ENCODE results near the gene GPC6. TPM values are rescaled to one million over a fixed set of nuclear protein-coding genes. Genes with fewer than 3 reads are reported as not detected.

Gene GPC6
- total and polyA plus RNA-seq, 2 donors (not counting 1 experiment from before 2014, with no cell fraction given): not detected

DNA sequence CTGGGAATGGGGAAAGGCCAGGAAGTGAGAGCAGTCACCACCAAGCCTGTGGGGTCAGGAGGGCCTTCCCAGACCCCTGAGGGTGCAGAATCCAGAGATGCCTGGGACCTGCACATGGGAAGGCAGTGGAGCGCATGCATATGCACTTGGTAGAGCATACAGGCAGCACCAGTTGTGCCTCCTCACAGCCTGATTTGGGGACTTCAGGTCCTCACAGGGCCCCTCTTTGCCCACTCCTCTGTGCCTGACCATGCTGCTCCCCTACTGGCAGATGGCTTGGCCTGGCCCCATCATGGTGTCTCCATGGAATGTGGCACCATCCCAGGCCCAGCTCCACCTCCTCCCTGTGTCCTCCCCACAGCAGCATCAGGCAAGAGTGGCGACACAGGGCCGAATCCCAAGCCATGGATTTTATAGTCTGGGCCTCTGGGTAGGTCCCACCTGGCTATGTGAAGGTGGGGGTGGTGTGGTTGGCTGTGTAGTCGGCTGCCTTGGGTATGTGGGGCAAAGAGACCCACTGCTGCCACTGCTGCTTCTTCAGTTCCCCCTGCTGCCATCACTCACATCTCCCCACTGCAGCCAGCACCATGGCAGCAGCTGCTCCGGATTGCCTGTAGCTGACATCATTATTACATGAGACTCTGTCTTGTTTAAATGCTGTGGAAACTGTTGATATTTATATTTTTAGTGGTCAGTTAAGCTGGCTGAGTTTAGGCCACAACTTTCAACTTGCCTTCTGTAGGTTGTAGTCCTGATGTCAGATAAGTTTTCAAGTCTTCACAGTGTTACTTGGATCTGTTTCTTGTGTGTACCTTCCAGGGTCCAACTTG is 247.0 kb downstream of the GPC6 start:
- no peak overlapping the region for H3K27ac Mint-ChIP-seq
- POLR2A ChIA-PET: no interaction called here

DNA sequence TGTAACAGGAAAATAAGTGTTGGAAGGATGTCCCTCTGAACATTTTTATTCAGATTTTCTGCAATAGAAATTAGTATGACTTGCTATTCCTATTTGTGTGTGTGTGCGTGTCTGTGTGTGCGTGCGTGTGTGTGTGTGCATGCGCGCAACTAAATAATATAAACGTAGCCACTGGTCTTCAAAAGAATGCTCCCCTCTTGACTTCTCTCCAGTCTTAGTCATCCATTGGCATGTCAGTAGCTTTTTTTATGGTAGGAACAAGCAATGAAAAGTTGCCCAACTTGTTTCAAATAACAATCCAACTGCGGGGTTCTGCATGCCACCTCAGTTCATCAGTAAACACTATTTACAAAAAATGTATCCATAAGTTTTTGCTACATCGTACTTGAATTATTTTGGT is 249.6 kb downstream of the GPC6 start:
- Histone ChIP-seq H3K9me3 (ENCODE audit: control extremely low read depth in 1 of 3, control insufficient read depth in 2 of 3, insufficient read depth in 1 of 3, low read length in 2 of 3) (peaks cover 0 to 19% (median 0%) of the 10 kb centered on the region in 3 donors), H3K79me2 (ENCODE audit: control insufficient read depth, insufficient read depth, low read length) (no peaks in the 10 kb centered on the region), H2AFZ (ENCODE audit: insufficient read depth, low read depth, low read length, poor library complexity, severe bottlenecking) (no peak overlapping the region), H4K20me1 (ENCODE audit: control insufficient read depth, insufficient read depth, low read length, poor library complexity, severe bottlenecking) (no peaks in the 10 kb centered on the region), H3K9ac (ENCODE audit: low read length) (no peak overlapping the region), H3K4me1 (ENCODE audit: control insufficient read depth in 2 of 2, insufficient read depth in 2 of 2, low read length in 2 of 2) (no peaks in the 10 kb centered on the region), H3K4me3 (ENCODE audit: control extremely low read depth in 1 of 5, extremely low read depth in 1 of 5, insufficient read depth in 1 of 5, low read depth in 2 of 5, low read length in 4 of 5) (no peak overlapping the region), H3K36me3 (replicated peaks in 1 of 2; ENCODE audit: control extremely low read depth in 1 of 2, control insufficient read depth in 1 of 2, extremely low read depth in 1 of 2, insufficient read depth in 2 of 2, low read length in 1 of 2) (no peaks in the 10 kb centered on the region), H3K27ac (ENCODE audit: low read length in 2 of 2) (no peak overlapping the region), H3K27me3 (replicated peaks in 1 of 4; ENCODE audit: control extremely low read depth in 1 of 4, control insufficient read depth in 3 of 4, insufficient read depth in 4 of 4, low read length in 3 of 4) (no peaks in the 10 kb centered on the region), H3K4me2 (replicated peaks; ENCODE audit: low read depth, low read length, poor library complexity, severe bottlenecking) (no peak overlapping the region)
- TF ChIP-seq, protein P1, sequence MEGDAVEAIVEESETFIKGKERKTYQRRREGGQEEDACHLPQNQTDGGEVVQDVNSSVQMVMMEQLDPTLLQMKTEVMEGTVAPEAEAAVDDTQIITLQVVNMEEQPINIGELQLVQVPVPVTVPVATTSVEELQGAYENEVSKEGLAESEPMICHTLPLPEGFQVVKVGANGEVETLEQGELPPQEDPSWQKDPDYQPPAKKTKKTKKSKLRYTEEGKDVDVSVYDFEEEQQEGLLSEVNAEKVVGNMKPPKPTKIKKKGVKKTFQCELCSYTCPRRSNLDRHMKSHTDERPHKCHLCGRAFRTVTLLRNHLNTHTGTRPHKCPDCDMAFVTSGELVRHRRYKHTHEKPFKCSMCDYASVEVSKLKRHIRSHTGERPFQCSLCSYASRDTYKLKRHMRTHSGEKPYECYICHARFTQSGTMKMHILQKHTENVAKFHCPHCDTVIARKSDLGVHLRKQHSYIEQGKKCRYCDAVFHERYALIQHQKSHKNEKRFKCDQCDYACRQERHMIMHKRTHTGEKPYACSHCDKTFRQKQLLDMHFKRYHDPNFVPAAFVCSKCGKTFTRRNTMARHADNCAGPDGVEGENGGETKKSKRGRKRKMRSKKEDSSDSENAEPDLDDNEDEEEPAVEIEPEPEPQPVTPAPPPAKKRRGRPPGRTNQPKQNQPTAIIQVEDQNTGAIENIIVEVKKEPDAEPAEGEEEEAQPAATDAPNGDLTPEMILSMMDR (IDR thresholded peaks at IDR 0.05): no peak
- TF ChIP-seq EZH2 (IDR thresholded peaks at IDR 0.05; ENCODE audit: borderline replicate concordance, insufficient read depth, low read depth, low read length, poor library complexity, severe bottlenecking): no peak
- ATAC-seq (ENCODE audit: low read depth) (no peak), DNase-seq (no peak)
- ChIA-PET CTCF (no interaction called here), POLR2A (no interaction called here)
- no peak overlapping the region for H3K27ac Mint-ChIP-seq
- no peaks in the 10 kb centered on the region for H3K4me1 Mint-ChIP-seq
- intact Hi-C loops (cut with micrococcal nuclease): no loop called here
- no peaks in the 10 kb centered on the region for H3K27me3 Mint-ChIP-seq
- H3K4me3 Mint-ChIP-seq: no peak overlapping the region
- no CpG with 5 or more reads among the region's 8 CpGs for WGBS (ENCODE audit: insufficient coverage)
- H3K9me3 Mint-ChIP-seq (ENCODE audit: insufficient read depth): no peaks in the 10 kb centered on the region

More for the DNA sequence above, 247.0 kb downstream of the GPC6 start:
- CTCF ChIA-PET: no interaction called here
- Mint-ChIP-seq H3K27me3 (no peaks in the 10 kb centered on the region), H3K9me3 (ENCODE audit: insufficient read depth) (peaks cover 2% of the 10 kb centered on the region), H3K4me1 (no peaks in the 10 kb centered on the region), H3K4me3 (no peak overlapping the region)
- intact Hi-C loops (cut with micrococcal nuclease): no loop called here
- no peak for TF ChIP-seq EZH2 (IDR thresholded peaks at IDR 0.05; ENCODE audit: borderline replicate concordance, insufficient read depth, low read depth, low read length, poor library complexity, severe bottlenecking)
- Histone ChIP-seq H3K9me3 (ENCODE audit: control extremely low read depth in 1 of 3, control insufficient read depth in 2 of 3, insufficient read depth in 1 of 3, low read length in 2 of 3) (peaks cover 0 to 19% (median 0%) of the 10 kb centered on the region in 3 donors), H4K20me1 (ENCODE audit: control insufficient read depth, insufficient read depth, low read length, poor library complexity, severe bottlenecking) (no peaks in the 10 kb centered on the region), H3K27me3 (replicated peaks in 1 of 4; ENCODE audit: control extremely low read depth in 1 of 4, control insufficient read depth in 3 of 4, insufficient read depth in 4 of 4, low read length in 3 of 4) (no peaks in the 10 kb centered on the region), H3K36me3 (replicated peaks in 1 of 2; ENCODE audit: control extremely low read depth in 1 of 2, control insufficient read depth in 1 of 2, extremely low read depth in 1 of 2, insufficient read depth in 2 of 2, low read length in 1 of 2) (no peaks in the 10 kb centered on the region), H3K4me1 (ENCODE audit: control insufficient read depth in 2 of 2, insufficient read depth in 2 of 2, low read length in 2 of 2) (no peaks in the 10 kb centered on the region), H3K9ac (ENCODE audit: low read length) (no peak overlapping the region), H3K4me3 (ENCODE audit: control extremely low read depth in 1 of 5, extremely low read depth in 1 of 5, insufficient read depth in 1 of 5, low read depth in 2 of 5, low read length in 4 of 5) (no peak overlapping the region), H3K27ac (ENCODE audit: low read length in 2 of 2) (no peak overlapping the region), H3K79me2 (ENCODE audit: control insufficient read depth, insufficient read depth, low read length) (no peaks in the 10 kb centered on the region), H2AFZ (ENCODE audit: insufficient read depth, low read depth, low read length, poor library complexity, severe bottlenecking) (no peak overlapping the region), H3K4me2 (replicated peaks; ENCODE audit: low read depth, low read length, poor library complexity, severe bottlenecking) (no peak overlapping the region)
- ATAC-seq (ENCODE audit: low read depth) (no peak), DNase-seq (no peak)
- 93% methylated on average over 1 of the region's 5 CpGs for WGBS (ENCODE audit: insufficient coverage)

Measured in B cell (primary cell).